ENCODE results near the gene PFDN2.

DNA sequence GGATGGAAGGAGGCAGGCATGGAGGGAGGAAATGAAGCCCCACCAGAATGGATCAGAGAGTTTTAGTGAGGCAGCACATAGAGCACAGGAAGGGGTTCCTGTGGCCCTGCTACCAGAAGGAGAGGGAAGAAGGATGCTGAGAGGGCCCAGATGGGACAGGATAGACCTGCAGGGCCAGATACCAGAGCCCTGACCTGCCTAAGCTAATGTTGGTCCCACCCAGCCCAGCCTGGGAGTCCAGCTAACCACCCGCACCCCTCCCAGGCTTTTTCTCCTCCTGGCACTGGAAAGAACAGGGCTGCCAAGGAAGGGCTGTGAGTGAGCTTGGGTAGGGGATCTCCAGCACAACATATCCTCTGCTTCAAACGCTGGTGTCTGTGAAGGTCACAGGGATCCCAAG is 35.4 kb downstream of the PFDN2 start:
- TF ChIP-seq PKNOX1 (IDR thresholded peaks at IDR 0.05) (no peak), FOXM1 (IDR thresholded peaks at IDR 0.05; ENCODE audit: borderline replicate concordance) (no peak), ARNT (IDR thresholded peaks at IDR 0.05) (no peak), FOXA1 (IDR thresholded peaks at IDR 0.05) (no peak), SUZ12 (IDR thresholded peaks at IDR 0.05) (no peak), ZNF384 (IDR thresholded peaks at IDR 0.05) (no peak), L3MBTL2 (conservative IDR thresholded peaks at IDR 0.05) (no peak), LEF1 (IDR thresholded peaks at IDR 0.05; ENCODE audit: borderline replicate concordance) (no peak)
